ENCODE measurements around the gene TEX12.

The TEX12 gene

DNA sequence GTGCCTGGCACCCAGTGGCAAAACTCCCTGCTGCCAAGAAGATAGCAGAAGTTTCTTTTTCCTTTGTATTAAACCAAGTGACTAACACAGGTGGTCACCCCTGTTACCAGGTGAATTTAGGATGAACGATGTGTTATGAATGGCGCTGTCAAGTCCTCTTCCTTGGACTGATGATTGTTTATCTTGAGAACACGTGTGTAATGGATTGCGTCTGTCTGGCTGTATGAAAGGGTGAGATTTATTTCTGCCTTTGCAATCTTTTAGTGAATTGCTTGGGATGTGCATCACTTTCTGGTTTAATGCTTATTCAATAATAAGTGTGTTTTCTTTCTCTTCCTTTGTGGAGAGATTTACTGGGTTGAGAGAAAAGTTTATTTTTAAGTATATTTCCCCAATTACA is 44.0 kb upstream of the TEX12 start:
- Histone ChIP-seq H3K27me3 (ENCODE audit: control insufficient read depth, low read length) (no peaks in the 10 kb centered on the region), H3K79me2 (ENCODE audit: control insufficient read depth, low read length) (no peaks in the 10 kb centered on the region), H3K9me3 (ENCODE audit: control insufficient read depth, insufficient read depth, low read length) (no peaks in the 10 kb centered on the region), H3K4me2 (ENCODE audit: low read length) (no peak overlapping the region), H3F3A (ENCODE audit: control insufficient read depth, insufficient read depth) (no peaks in the 10 kb centered on the region), H3K36me3 (ENCODE audit: control insufficient read depth, low read length) (no peaks in the 10 kb centered on the region), H3K9me2 (replicated peaks; ENCODE audit: control insufficient read depth, low read length) (no peaks in the 10 kb centered on the region), H4K20me1 (ENCODE audit: control insufficient read depth, insufficient read depth, low read depth, low read length) (no peaks in the 10 kb centered on the region), H3K27ac (ENCODE audit: low read depth, low read length) (no peak overlapping the region), H3K4me1 (ENCODE audit: control insufficient read depth, low read length) (no peaks in the 10 kb centered on the region), H3K4me3 (ENCODE audit: low read length) (no peak overlapping the region)
- no peak for TF ChIP-seq EZH2phosphoT487 (IDR thresholded peaks at IDR 0.05; ENCODE audit: borderline replicate concordance, low read length)
- TF ChIP-seq, protein P1, sequence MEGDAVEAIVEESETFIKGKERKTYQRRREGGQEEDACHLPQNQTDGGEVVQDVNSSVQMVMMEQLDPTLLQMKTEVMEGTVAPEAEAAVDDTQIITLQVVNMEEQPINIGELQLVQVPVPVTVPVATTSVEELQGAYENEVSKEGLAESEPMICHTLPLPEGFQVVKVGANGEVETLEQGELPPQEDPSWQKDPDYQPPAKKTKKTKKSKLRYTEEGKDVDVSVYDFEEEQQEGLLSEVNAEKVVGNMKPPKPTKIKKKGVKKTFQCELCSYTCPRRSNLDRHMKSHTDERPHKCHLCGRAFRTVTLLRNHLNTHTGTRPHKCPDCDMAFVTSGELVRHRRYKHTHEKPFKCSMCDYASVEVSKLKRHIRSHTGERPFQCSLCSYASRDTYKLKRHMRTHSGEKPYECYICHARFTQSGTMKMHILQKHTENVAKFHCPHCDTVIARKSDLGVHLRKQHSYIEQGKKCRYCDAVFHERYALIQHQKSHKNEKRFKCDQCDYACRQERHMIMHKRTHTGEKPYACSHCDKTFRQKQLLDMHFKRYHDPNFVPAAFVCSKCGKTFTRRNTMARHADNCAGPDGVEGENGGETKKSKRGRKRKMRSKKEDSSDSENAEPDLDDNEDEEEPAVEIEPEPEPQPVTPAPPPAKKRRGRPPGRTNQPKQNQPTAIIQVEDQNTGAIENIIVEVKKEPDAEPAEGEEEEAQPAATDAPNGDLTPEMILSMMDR (IDR thresholded peaks at IDR 0.05; ENCODE audit: low read depth, low read length, poor library complexity, severe bottlenecking), result no peak

- no peaks in the 10 kb centered on the region for H3K9me2 ChIP-seq (replicated peaks; ENCODE audit: control insufficient read depth, low read length)
- no peaks in the 10 kb centered on the region for H3K27me3 ChIP-seq (ENCODE audit: control insufficient read depth, low read length)
- no peaks in the 10 kb centered on the region for H3F3A ChIP-seq (ENCODE audit: control insufficient read depth, insufficient read depth)
- no peaks in the 10 kb centered on the region for H4K20me1 ChIP-seq (ENCODE audit: control insufficient read depth, insufficient read depth, low read depth, low read length)
- H3K4me3 ChIP-seq (ENCODE audit: low read length), result no peak overlapping the region
- H3K36me3 ChIP-seq (ENCODE audit: control insufficient read depth, low read length), result no peaks in the 10 kb centered on the region
- H3K79me2 ChIP-seq (ENCODE audit: control insufficient read depth, low read length), result no peaks in the 10 kb centered on the region
- H3K27ac ChIP-seq (ENCODE audit: low read depth, low read length), result no peak overlapping the region
- H3K4me2 ChIP-seq (ENCODE audit: low read length), result no peak overlapping the region
- no peaks in the 10 kb centered on the region for H3K9me3 ChIP-seq (ENCODE audit: control insufficient read depth, insufficient read depth, low read length)
- no peak for TF ChIP-seq EZH2phosphoT487 (IDR thresholded peaks at IDR 0.05; ENCODE audit: borderline replicate concordance, low read length)
- TF ChIP-seq, protein P1 (IDR thresholded peaks at IDR 0.05; ENCODE audit: low read depth, low read length, poor library complexity, severe bottlenecking), result no peak
- no peaks in the 10 kb centered on the region for H3K4me1 ChIP-seq (ENCODE audit: control insufficient read depth, low read length)
Observed at GRCh38 chr11:112127056-112127455, 40.1 kb upstream of the TEX12 start.

GRCh38 chr11:112128483-112129121 is 38.6 kb upstream of the TEX12 start:
- Histone ChIP-seq H3F3A (ENCODE audit: control insufficient read depth, insufficient read depth) (no peaks in the 10 kb centered on the region), H3K9me2 (replicated peaks; ENCODE audit: control insufficient read depth, low read length) (no peaks in the 10 kb centered on the region), H4K20me1 (ENCODE audit: control insufficient read depth, insufficient read depth, low read depth, low read length) (no peaks in the 10 kb centered on the region), H3K36me3 (ENCODE audit: control insufficient read depth, low read length) (no peaks in the 10 kb centered on the region), H3K79me2 (ENCODE audit: control insufficient read depth, low read length) (no peaks in the 10 kb centered on the region), H3K27ac (ENCODE audit: low read depth, low read length) (no peak overlapping the region), H3K4me2 (ENCODE audit: low read length) (no peak overlapping the region), H3K27me3 (ENCODE audit: control insufficient read depth, low read length) (no peaks in the 10 kb centered on the region), H3K4me3 (ENCODE audit: low read length) (no peak overlapping the region), H3K9me3 (ENCODE audit: control insufficient read depth, insufficient read depth, low read length) (no peaks in the 10 kb centered on the region), H3K4me1 (ENCODE audit: control insufficient read depth, low read length) (no peaks in the 10 kb centered on the region)
- TF ChIP-seq EZH2phosphoT487 (IDR thresholded peaks at IDR 0.05; ENCODE audit: borderline replicate concordance, low read length), result no peak
- TF ChIP-seq, protein P1 (IDR thresholded peaks at IDR 0.05; ENCODE audit: low read depth, low read length, poor library complexity, severe bottlenecking), result no peak

All from DOHH2 (cell line).